Measurements from ENCODE around the gene MMGT1. TPM values are rescaled to one million over a fixed set of nuclear protein-coding genes. Genes with fewer than 3 reads are reported as not detected.

Gene MMGT1
- 10 to 100 TPM in 1 of 2 donors, 1 to 10 TPM in 1; 9.8 to 11.1 TPM for total RNA-seq
- 8.8 TPM for polyA plus RNA-seq (ENCODE audit: insufficient read depth, low read depth, low replicate concordance)
- long read RNA-seq, donor 1, transcript MMGT1-201 (4 exons, 3,738 nt) = major isoform, 7 of 7 reads
- long read RNA-seq, donor 1, partial matches to known transcripts = 0 of 7 reads
- long read RNA-seq, donor 1, other reads (novel, unspliced or antisense) = 0 of 7 reads
- long read RNA-seq, donor 2, partial matches to known transcripts = 0 of 1 reads
- long read RNA-seq, donor 2, other reads (novel, unspliced or antisense) = 0 of 1 reads

GRCh38 chrX:135973548-135974278 lies at the start of gene MMGT1:
Gene MMGT1, minus strand, starts transcription at chrX:135973988. Its CDS starts 313 bp downstream, at chrX:135973675.
- WGBS, 2 donors = 0% methylated on average over 11 to 15 of the region's 65 CpGs
- intact Hi-C loops (cut with DNase I; ENCODE audit: low total_unique reads) = no loop called here
- Histone ChIP-seq H3K27me3 (no peaks in the 10 kb centered on the region), H3K36me3 (ENCODE audit: low read depth, missing control alignments) (no peaks in the 10 kb centered on the region), H3K4me3 (peak within 1 kb of the TSS; percentile 71 to 80), H3K4me1 (peaks cover 4% of the 10 kb centered on the region), H3K27ac (peak within 1 kb of the TSS; percentile 91), H3K9me3 (no peaks in the 10 kb centered on the region)
- no peak for TF ChIP-seq POLR2A (IDR thresholded peaks at IDR 0.05)
- TF ChIP-seq CTCF (IDR thresholded peaks at IDR 0.05) = no peak
- DNase-seq = peak; percentile 88

- H3K36me3 ChIP-seq (ENCODE audit: low read depth, missing control alignments) = no peaks in the 10 kb centered on the region
- TF ChIP-seq POLR2A (IDR thresholded peaks at IDR 0.05) (no peak), CTCF (IDR thresholded peaks at IDR 0.05) (no peak)
- intact Hi-C loops (cut with DNase I; ENCODE audit: low total_unique reads) = no loop called here
- no peak overlapping the region for H3K4me3 ChIP-seq
- H3K27ac ChIP-seq = no peak overlapping the region
- H3K4me1 ChIP-seq = no peaks in the 10 kb centered on the region
- 76 to 94% methylated on average over 1 of the region's 1 CpG for WGBS, 2 donors
- DNase-seq = no peak
- H3K9me3 ChIP-seq = no peaks in the 10 kb centered on the region
- no peaks in the 10 kb centered on the region for H3K27me3 ChIP-seq
These were observed 48.1 kb upstream of the MMGT1 start for GRCh38 chrX:136021903-136022302.

- H3K36me3 ChIP-seq (ENCODE audit: low read depth, missing control alignments) = no peaks in the 10 kb centered on the region
- WGBS, 2 donors = 78 to 100% methylated on average over 1 of the region's 1 CpG
- intact Hi-C loops (cut with DNase I; ENCODE audit: low total_unique reads) = no loop called here
- no peaks in the 10 kb centered on the region for H3K9me3 ChIP-seq
- H3K27ac ChIP-seq = no peak overlapping the region
- TF ChIP-seq CTCF (IDR thresholded peaks at IDR 0.05) = no peak
- TF ChIP-seq POLR2A (IDR thresholded peaks at IDR 0.05) = no peak
- no peaks in the 10 kb centered on the region for H3K4me1 ChIP-seq
- H3K27me3 ChIP-seq = no peaks in the 10 kb centered on the region
- no peak for DNase-seq
- H3K4me3 ChIP-seq = no peak overlapping the region
These were observed 47.4 kb upstream of the MMGT1 start for GRCh38 chrX:136021160-136021559.

- no peaks in the 10 kb centered on the region for H3K27me3 ChIP-seq
- H3K27ac ChIP-seq = no peak overlapping the region
- H3K9me3 ChIP-seq = no peaks in the 10 kb centered on the region
- TF ChIP-seq POLR2A (IDR thresholded peaks at IDR 0.05) (no peak), CTCF (IDR thresholded peaks at IDR 0.05) (no peak)
- intact Hi-C loops (cut with DNase I; ENCODE audit: low total_unique reads) = no loop called here
- H3K36me3 ChIP-seq (ENCODE audit: low read depth, missing control alignments) = no peaks in the 10 kb centered on the region
- no peak for DNase-seq
- no peaks in the 10 kb centered on the region for H3K4me1 ChIP-seq
- H3K4me3 ChIP-seq = no peak overlapping the region
- 79 to 81% methylated on average over 5 of the region's 5 CpGs for WGBS, 2 donors
These were observed 45.4 kb upstream of the MMGT1 start for GRCh38 chrX:136019226-136019625.
